Endothelial cell (in vitro differentiated cells): ENCODE results near the gene CNN1. TPM values are rescaled to one million over a fixed set of nuclear protein-coding genes. Genes with fewer than 3 reads are reported as not detected.

Experiments used
- DNase-seq: peaks from one replicate; pipeline ENCODE4 v3.0.0; 2021; ENCODE audit warnings: low spot score
- H3K27ac Mint-ChIP-seq: one replicate; pipeline ENCODE4 v1.8.0; 2021; ENCODE audit warnings: mixed read lengths, inconsistent platforms; ENCODE audit not compliant: unreplicated experiment
- H3K27me3 Mint-ChIP-seq: one replicate; pipeline ENCODE4 v1.8.0; 2021; ENCODE audit warnings: mild to moderate bottlenecking, moderate library complexity, mixed read lengths, inconsistent platforms; ENCODE audit not compliant: unreplicated experiment
- H3K36me3 Mint-ChIP-seq: one replicate; pipeline ENCODE4 v1.8.0; 2021; ENCODE audit warnings: mild to moderate bottlenecking, low read depth, mixed read lengths, inconsistent platforms; ENCODE audit not compliant: unreplicated experiment
- H3K4me1 Mint-ChIP-seq: one replicate; pipeline ENCODE4 v1.8.0; 2021; ENCODE audit warnings: mild to moderate bottlenecking, mixed read lengths, inconsistent platforms; ENCODE audit not compliant: unreplicated experiment
- H3K4me3 Mint-ChIP-seq: one replicate; pipeline ENCODE4 v1.8.0; 2021; ENCODE audit warnings: mild to moderate bottlenecking, mixed read lengths, inconsistent platforms; ENCODE audit not compliant: unreplicated experiment
- H3K9me3 Mint-ChIP-seq: one replicate; pipeline ENCODE4 v1.8.0; 2021; ENCODE audit warnings: mixed read lengths, inconsistent platforms; ENCODE audit not compliant: unreplicated experiment
- CTCF ChIP-seq: fragments of 200-600 bp; sonication (generic); IDR thresholded peaks from one replicate; pipeline ENCODE4 v1.5.0; 2021; ENCODE audit warnings: antibody characterized with exemption; ENCODE audit not compliant: unreplicated experiment
- total RNA-seq: library from RNA; stranded (reverse); fragmentation: NEBNext Ultra II Directional; extraction: Animal tissue kit (Norgen Biotek cat#: 25700); gene quantifications from one replicate; pipeline ENCODE4 v1.2.1, GENCODE V29; 2021; ENCODE audit not compliant: unreplicated experiment

Gene CNN1
- total RNA-seq, 1 donor from 2014 or later, result 1.5 TPM

GRCh38 chr19:11505504-11506100 lies 33.0 kb upstream of the CNN1 start, which contains the start of gene ZNF653:
Gene ZNF653 (minus strand): TSS chr19:11505839. CDS start chr19:11505786, 53 bp downstream.
- Mint-ChIP-seq H3K4me1 (no peaks in the 10 kb centered on the region), H3K27ac (peak within 1 kb of the TSS; percentile 77), H3K36me3 (peaks cover 3% of the 10 kb centered on the region), H3K27me3 (peaks cover 7% of the 10 kb centered on the region), H3K9me3 (no peaks in the 10 kb centered on the region), H3K4me3 (peak within 1 kb of the TSS; percentile 90)
- TF ChIP-seq CTCF, result no peak
- peak; percentile 93 for DNase-seq

- DNase-seq, result no peak
- Mint-ChIP-seq H3K27me3 (peaks cover 7% of the 10 kb centered on the region), H3K9me3 (no peaks in the 10 kb centered on the region), H3K36me3 (peaks cover 2% of the 10 kb centered on the region), H3K4me1 (no peaks in the 10 kb centered on the region), H3K27ac (no peak overlapping the region), H3K4me3 (peak overlapping the region; percentile 85)
- no peak for TF ChIP-seq CTCF
These were observed 32.5 kb upstream of the CNN1 start for GRCh38 chr19:11506101-11506555.

- Mint-ChIP-seq H3K4me3 (peak overlapping the region; percentile 82), H3K27me3 (peaks cover 3% of the 10 kb centered on the region), H3K36me3 (peaks cover 6% of the 10 kb centered on the region), H3K4me1 (no peaks in the 10 kb centered on the region), H3K9me3 (no peaks in the 10 kb centered on the region), H3K27ac (peak overlapping the region; percentile 77)
- TF ChIP-seq CTCF, result no peak
- no peak for DNase-seq
These were observed 31.7 kb upstream of the CNN1 start for GRCh38 chr19:11506967-11507366.

GRCh38 chr19:11507370-11508078 lies 31.1 kb upstream of the CNN1 start:
- Mint-ChIP-seq H3K27me3 (peaks cover 3% of the 10 kb centered on the region), H3K4me3 (no peak overlapping the region), H3K9me3 (no peaks in the 10 kb centered on the region), H3K27ac (peak overlapping the region; percentile 64), H3K36me3 (peaks cover 8% of the 10 kb centered on the region), H3K4me1 (no peaks in the 10 kb centered on the region)
- DNase-seq, result no peak
- TF ChIP-seq CTCF, result no peak

GRCh38 chr19:11510444-11510843 lies 28.2 kb upstream of the CNN1 start:
- Mint-ChIP-seq H3K27me3 (peaks cover 3% of the 10 kb centered on the region), H3K4me1 (no peaks in the 10 kb centered on the region), H3K4me3 (no peak overlapping the region), H3K36me3 (peaks cover 8% of the 10 kb centered on the region), H3K27ac (no peak overlapping the region), H3K9me3 (no peaks in the 10 kb centered on the region)
- TF ChIP-seq CTCF, result no peak
- no peak for DNase-seq
